GM06990 (cell line): ENCODE data around the gene CARD10.
A peak's percentile ranks its signal among the peaks of the same experiment; 100 is the strongest.

Experiments used
- DNase-seq: peaks from one replicate; pipeline ENCODE4 v3.0.0-alpha.2; 2011; ENCODE audit not compliant: insufficient read length; ENCODE audit errors: extremely low read depth
- H3K27me3 ChIP-seq: replicated peaks from 2 replicates; pipeline ENCODE4 v1.6.0; 2011; ENCODE audit warnings: low read length; ENCODE audit not compliant: control insufficient read depth, insufficient read depth
- H3K36me3 ChIP-seq: 2 replicates; pipeline ENCODE4 v1.5.1; 2011; ENCODE audit warnings: low read length; ENCODE audit not compliant: control insufficient read depth, insufficient read depth
- H3K4me3 ChIP-seq: replicated peaks from 2 replicates; pipeline ENCODE4 v1.5.1; 2011; ENCODE audit warnings: low read depth, mild to moderate bottlenecking, control low read depth, low read length
- CTCF ChIP-seq: IDR thresholded peaks from 2 replicates; pipeline ENCODE4 v1.5.1; 2011; ENCODE audit warnings: low read length, control low read depth, mild to moderate bottlenecking, inconsistent platforms; ENCODE audit not compliant: insufficient read depth, poor library complexity, severe bottlenecking

CARD10 gene

DNA sequence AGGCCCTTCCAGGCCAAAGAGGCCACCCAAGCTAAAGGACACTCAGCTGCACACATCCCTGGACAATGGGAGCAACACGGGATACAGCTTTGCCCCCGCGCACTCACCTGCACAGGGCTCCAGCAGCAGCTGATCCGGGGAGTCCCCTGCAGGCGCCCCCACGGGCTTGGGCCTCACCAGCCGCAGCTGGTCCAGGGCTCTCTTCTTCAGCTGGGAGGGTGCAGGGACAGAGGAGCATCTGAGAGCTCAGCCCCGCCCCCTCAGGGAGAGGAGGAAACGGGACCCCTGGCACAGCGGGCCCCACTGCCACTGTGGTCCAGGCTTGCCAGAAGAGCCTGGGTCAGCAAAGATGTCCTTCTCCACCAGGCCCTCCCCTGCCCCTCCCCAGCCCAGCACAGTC is 25.2 kb downstream of the CARD10 start:
- no peak for DNase-seq
- Histone ChIP-seq H3K27me3 (no peaks in the 10 kb centered on the region; the same call in 1 of the 2 replicates), H3K4me3 (no peak overlapping the region), H3K36me3 (no peaks in the 10 kb centered on the region)
- no peak for TF ChIP-seq CTCF

- peak; percentile 65 for TF ChIP-seq CTCF
- no peak overlapping the region for H3K4me3 ChIP-seq
- DNase-seq = no peak
- H3K27me3 ChIP-seq = no peaks in the 10 kb centered on the region; the same call in 1 of the 2 replicates
- H3K36me3 ChIP-seq = no peaks in the 10 kb centered on the region
Measured at GRCh38 chr22:37492428-37493344, 26.5 kb downstream of the CARD10 start.

DNA sequence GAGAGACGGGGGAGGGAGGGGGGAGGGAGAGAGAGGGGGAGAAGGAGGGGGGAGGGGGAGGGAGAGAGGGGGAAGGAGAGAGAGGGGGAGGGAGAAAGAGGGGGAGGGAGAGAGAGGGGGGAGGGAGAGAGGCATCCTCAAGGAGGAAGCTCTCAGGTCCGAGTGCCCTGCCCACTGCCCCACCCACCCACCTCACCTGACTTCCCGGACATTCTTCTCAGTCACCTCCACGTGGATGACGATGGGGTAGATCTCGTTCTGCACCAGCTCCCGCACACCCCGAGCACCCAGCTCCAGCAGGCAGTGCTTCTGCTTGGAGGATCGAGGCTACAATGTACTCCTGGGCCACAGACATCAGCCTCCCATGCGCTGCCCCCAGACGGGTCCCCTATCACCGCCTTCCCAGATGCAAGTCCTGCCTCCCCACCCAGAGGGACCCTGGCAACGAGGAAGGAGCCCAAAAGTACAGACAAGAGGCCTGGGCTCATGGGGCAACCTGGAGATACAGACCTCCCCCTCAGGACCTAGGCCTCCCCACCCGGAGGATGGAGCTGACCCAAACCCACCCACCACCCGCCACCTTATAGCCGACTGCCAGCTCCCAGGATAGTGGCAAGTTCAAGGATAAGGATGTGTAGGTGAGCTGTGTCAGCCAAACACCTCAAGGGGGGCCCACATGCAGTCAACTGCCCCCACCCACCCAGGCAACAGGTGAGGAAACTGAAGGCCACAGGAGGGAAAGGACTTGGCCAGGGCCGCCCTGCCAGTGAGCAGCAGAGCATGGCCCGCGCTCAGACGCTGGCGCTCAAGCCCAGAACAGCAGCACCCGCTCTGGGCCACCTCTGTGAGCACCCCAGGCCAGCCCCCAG is 27.4 kb downstream of the CARD10 start:
- TF ChIP-seq CTCF = no peak
- H3K4me3 ChIP-seq = no peak overlapping the region
- no peaks in the 10 kb centered on the region for H3K36me3 ChIP-seq
- DNase-seq = no peak
- no peaks in the 10 kb centered on the region for H3K27me3 ChIP-seq

GRCh38 chr22:37491106-37491505 is 28.1 kb downstream of the CARD10 start:
- Histone ChIP-seq H3K36me3 (no peaks in the 10 kb centered on the region), H3K27me3 (no peaks in the 10 kb centered on the region), H3K4me3 (no peak overlapping the region)
- no peak for TF ChIP-seq CTCF
- DNase-seq = no peak

GRCh38 chr22:37489983-37490382 is 29.2 kb downstream of the CARD10 start:
- DNase-seq = no peak
- TF ChIP-seq CTCF = no peak
- no peaks in the 10 kb centered on the region for H3K36me3 ChIP-seq
- H3K27me3 ChIP-seq = no peaks in the 10 kb centered on the region
- no peak overlapping the region for H3K4me3 ChIP-seq
